HCT116 (cell line): ENCODE measurements around the gene MTOR.

Source experiments
- CTCF ChIP-seq, 3 experiments: fragments of 200-600 bp in 1 of 3; sonication (generic) in 1 of 3; IDR thresholded peaks in 2 of 3; conservative IDR thresholded peaks in 1 of 3; 2 replicates each; pipeline ENCODE4 v1.5.1; 2012 to 2017; ENCODE audit warnings: low read depth in 2 of 3, low read length in 2 of 3, antibody characterized with exemption in 1 of 3, borderline replicate concordance in 1 of 3, control low read depth in 1 of 3, mild to moderate bottlenecking in 1 of 3, mixed read lengths in 1 of 3, mixed run types in 1 of 3, moderate library complexity in 1 of 3; ENCODE audit not compliant: insufficient read depth in 1 of 3
- MAX ChIP-seq: IDR thresholded peaks from 2 replicates; pipeline ENCODE4 v1.6.1; 2012

- no peak for TF ChIP-seq CTCF (IDR thresholded peaks at IDR 0.05 in 2 of 3, conservative IDR thresholded peaks at IDR 0.05 in 1 of 3; ENCODE audit: borderline replicate concordance in 1 of 3, insufficient read depth in 1 of 3, low read depth in 2 of 3, low read length in 2 of 3)
- no peak for TF ChIP-seq MAX
Measured at GRCh38 chr1:11193376-11193775, 69.0 kb downstream of the MTOR start.
